HEK293 (cell line): Measurements from ENCODE around the gene IDH3B.

Source experiments
- HOXD13 ChIP-seq: sonication (generic); formaldehyde crosslinking; IDR thresholded peaks from 2 replicates; pipeline ENCODE4 v1.8.0; 2022; ENCODE audit warnings: missing genetic modification reagents, borderline replicate concordance
- ZNF140 ChIP-seq: fragments of 450-650 bp; formaldehyde crosslinking; IDR thresholded peaks from 2 replicates; pipeline ENCODE4 v1.5.1; 2016; ENCODE audit warnings: missing biosample characterization, missing genetic modification characterization
- ZNF274 ChIP-seq, 2 experiments: fragments of 200-500 bp in 1 of 2; fragments of 450-650 bp in 1 of 2; sonication (Bioruptor generic) in 1 of 2; formaldehyde crosslinking in 1 of 2; IDR thresholded peaks; 2 replicates each; pipeline versions ENCODE4 v1.5.1 to v1.6.1; 2014 to 2016; ENCODE audit warnings: borderline replicate concordance in 1 of 2, inconsistent platforms in 1 of 2, low read length in 1 of 2, missing biosample characterization in 1 of 2, missing genetic modification characterization in 1 of 2
- ZNF302 ChIP-seq: fragments of 450-650 bp; formaldehyde crosslinking; IDR thresholded peaks from 2 replicates; pipeline ENCODE4 v1.5.1; 2016; ENCODE audit warnings: missing biosample characterization, missing genetic modification characterization, low read depth
- ZNF311 ChIP-seq: fragments of 450-650 bp; formaldehyde crosslinking; IDR thresholded peaks from 2 replicates; pipeline ENCODE4 v1.5.1; 2017; ENCODE audit warnings: missing biosample characterization, missing genetic modification characterization, borderline replicate concordance
- ZNF791 ChIP-seq: fragments of 450-650 bp; formaldehyde crosslinking; IDR thresholded peaks from 2 replicates; pipeline ENCODE4 v1.5.1; 2016; ENCODE audit warnings: missing biosample characterization, missing genetic modification characterization
- TF ChIP-seq, protein P1 (sequence below): fragments of 450-650 bp; formaldehyde crosslinking; IDR thresholded peaks from 2 replicates; pipeline ENCODE4 v1.5.1; 2016; ENCODE audit warnings: missing biosample characterization, missing genetic modification characterization
- TF ChIP-seq, protein P2 (sequence below): fragments of 450-650 bp; formaldehyde crosslinking; IDR thresholded peaks from 2 replicates; pipeline ENCODE4 v1.5.1; 2016; ENCODE audit warnings: missing biosample characterization, missing genetic modification characterization, low read depth
- TF ChIP-seq, protein P3 (sequence below): fragments of 450-650 bp; formaldehyde crosslinking; IDR thresholded peaks from 2 replicates; pipeline ENCODE4 v1.5.1; 2016; ENCODE audit warnings: missing biosample characterization, missing genetic modification characterization

DNA sequence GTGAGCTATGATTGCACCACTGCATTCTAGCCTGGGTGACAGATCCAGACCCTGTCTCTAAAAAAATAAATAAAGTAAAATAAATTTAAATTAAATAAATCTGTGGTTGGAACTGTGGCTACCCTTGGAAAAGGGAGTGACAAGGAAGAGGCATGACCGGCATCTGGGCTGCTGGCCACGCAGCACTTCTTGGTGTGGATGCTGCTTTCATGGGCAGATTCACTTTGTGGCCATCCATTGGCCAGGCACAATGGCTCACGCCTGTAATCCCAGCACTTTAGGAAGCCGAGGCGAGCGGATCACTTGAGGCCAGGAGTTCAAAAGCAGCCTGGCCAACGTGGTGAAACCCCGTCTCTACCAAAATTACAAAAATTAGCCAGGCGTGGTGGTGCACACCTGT is 44.6 kb upstream of the IDH3B start:
- TF ChIP-seq, protein P1, sequence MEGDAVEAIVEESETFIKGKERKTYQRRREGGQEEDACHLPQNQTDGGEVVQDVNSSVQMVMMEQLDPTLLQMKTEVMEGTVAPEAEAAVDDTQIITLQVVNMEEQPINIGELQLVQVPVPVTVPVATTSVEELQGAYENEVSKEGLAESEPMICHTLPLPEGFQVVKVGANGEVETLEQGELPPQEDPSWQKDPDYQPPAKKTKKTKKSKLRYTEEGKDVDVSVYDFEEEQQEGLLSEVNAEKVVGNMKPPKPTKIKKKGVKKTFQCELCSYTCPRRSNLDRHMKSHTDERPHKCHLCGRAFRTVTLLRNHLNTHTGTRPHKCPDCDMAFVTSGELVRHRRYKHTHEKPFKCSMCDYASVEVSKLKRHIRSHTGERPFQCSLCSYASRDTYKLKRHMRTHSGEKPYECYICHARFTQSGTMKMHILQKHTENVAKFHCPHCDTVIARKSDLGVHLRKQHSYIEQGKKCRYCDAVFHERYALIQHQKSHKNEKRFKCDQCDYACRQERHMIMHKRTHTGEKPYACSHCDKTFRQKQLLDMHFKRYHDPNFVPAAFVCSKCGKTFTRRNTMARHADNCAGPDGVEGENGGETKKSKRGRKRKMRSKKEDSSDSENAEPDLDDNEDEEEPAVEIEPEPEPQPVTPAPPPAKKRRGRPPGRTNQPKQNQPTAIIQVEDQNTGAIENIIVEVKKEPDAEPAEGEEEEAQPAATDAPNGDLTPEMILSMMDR (tag by site-specific recombination): no peak
- TF ChIP-seq, protein P2, sequence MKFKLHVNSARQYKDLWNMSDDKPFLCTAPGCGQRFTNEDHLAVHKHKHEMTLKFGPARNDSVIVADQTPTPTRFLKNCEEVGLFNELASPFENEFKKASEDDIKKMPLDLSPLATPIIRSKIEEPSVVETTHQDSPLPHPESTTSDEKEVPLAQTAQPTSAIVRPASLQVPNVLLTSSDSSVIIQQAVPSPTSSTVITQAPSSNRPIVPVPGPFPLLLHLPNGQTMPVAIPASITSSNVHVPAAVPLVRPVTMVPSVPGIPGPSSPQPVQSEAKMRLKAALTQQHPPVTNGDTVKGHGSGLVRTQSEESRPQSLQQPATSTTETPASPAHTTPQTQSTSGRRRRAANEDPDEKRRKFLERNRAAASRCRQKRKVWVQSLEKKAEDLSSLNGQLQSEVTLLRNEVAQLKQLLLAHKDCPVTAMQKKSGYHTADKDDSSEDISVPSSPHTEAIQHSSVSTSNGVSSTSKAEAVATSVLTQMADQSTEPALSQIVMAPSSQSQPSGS (tag by site-specific recombination): no peak
- TF ChIP-seq, protein P3, sequence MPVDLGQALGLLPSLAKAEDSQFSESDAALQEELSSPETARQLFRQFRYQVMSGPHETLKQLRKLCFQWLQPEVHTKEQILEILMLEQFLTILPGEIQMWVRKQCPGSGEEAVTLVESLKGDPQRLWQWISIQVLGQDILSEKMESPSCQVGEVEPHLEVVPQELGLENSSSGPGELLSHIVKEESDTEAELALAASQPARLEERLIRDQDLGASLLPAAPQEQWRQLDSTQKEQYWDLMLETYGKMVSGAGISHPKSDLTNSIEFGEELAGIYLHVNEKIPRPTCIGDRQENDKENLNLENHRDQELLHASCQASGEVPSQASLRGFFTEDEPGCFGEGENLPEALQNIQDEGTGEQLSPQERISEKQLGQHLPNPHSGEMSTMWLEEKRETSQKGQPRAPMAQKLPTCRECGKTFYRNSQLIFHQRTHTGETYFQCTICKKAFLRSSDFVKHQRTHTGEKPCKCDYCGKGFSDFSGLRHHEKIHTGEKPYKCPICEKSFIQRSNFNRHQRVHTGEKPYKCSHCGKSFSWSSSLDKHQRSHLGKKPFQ (tag by site-specific recombination): no peak
- TF ChIP-seq ZNF791 (no peak), ZNF140 (no peak), HOXD13 (CRISPR knock-in tag) (no peak), ZNF302 (tag by site-specific recombination) (no peak), ZNF274 (IDR thresholded peaks at IDR 0.05; ENCODE audit: low read length) (no peak), ZNF274 (tag by site-specific recombination; IDR thresholded peaks at IDR 0.05; ENCODE audit: borderline replicate concordance) (no peak), ZNF311 (tag by site-specific recombination) (no peak)
